WERI-Rb-1 (cell line): ENCODE measurements around the gene CDC6.

Experiments used
- DNase-seq: peaks from one replicate; pipeline ENCODE4 v3.0.0-alpha.2; 2020
- H3K27ac ChIP-seq: fragments of 250-450 bp; sonication (Bioruptor Pico); 2 replicates; pipeline ENCODE4 v1.5.1; 2020; ENCODE audit warnings: mild to moderate bottlenecking, moderate library complexity
- H3K27me3 ChIP-seq: fragments of 250-450 bp; sonication (Bioruptor Pico); 2 replicates; pipeline ENCODE4 v1.5.1; 2021; ENCODE audit warnings: mild to moderate bottlenecking, low read depth, moderate library complexity; ENCODE audit not compliant: insufficient read depth, severe bottlenecking
- H3K36me3 ChIP-seq: fragments of 250-450 bp; sonication (Bioruptor Pico); 2 replicates; pipeline ENCODE4 v1.5.1; 2020; ENCODE audit warnings: mild to moderate bottlenecking, moderate library complexity
- H3K4me3 ChIP-seq: 2 replicates; pipeline ENCODE4 v1.5.1; 2011; ENCODE audit warnings: low read depth, mild to moderate bottlenecking, control low read depth, low read length
- H3K9me3 ChIP-seq: fragments of 250-450 bp; sonication (Bioruptor Pico); 2 replicates; pipeline ENCODE4 v1.5.1; 2021; ENCODE audit warnings: mild to moderate bottlenecking, moderate library complexity; ENCODE audit not compliant: severe bottlenecking
- CTCF ChIP-seq: IDR thresholded peaks from 2 replicates; pipeline ENCODE4 v1.5.1; 2011; ENCODE audit warnings: low read depth, mild to moderate bottlenecking, control low read depth, inconsistent platforms, low read length

CDC6 gene

DNA sequence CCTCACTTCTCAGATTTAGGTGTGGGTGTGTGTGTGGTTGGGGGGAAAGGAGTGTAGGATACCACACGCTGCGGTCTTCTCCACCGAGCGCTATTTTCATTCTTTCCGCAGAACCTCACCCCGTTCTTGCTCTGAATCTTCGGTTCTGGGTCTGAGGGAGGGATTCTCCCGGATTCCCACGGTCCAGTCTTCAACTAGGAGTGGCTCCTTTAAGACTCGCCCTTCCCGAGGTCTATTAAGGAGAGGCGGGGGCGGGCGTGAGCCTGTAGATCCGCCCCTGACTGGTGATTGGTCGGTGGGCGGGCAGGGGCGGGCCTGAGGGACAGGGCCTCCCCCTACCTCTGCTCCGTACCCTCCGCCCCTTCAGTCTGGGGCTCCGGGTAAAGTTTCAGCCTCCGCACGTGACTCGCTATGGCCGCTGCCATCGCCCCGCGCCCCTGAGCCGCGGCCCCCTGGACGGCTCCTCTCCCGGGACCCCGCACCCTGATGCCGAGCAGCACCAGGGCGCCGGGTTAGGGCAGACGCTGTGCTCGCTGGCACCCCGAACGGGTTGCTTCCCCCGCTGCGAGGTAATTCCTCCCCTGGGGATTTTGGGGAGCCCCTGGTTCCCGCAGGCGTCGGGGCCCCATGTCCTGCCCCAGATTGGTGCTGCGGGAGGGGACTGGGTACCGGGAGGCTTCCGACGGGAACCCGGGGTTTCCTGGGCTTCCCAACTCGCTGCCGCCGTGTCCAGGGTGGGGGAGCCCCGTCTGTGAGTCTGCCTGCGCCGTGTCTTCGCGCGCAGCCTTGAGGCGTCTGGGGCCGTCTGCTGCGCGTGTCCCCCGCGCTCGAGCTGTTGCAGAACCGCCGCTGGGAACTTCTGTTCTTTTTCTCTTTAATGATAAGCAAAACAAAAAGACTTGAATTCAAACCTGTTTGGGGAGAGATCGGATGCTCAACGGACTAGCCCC lies 30.5 kb downstream of the CDC6 start:
- TF ChIP-seq CTCF = no peak
- DNase-seq = peak; percentile 99
- no peaks in the 10 kb centered on the region for H3K36me3 ChIP-seq
- peak overlapping the region; percentile 85 for H3K4me3 ChIP-seq
- H3K27me3 ChIP-seq = no peaks in the 10 kb centered on the region
- H3K27ac ChIP-seq = peak overlapping the region; percentile 85
- no peaks in the 10 kb centered on the region for H3K9me3 ChIP-seq

- no peak for DNase-seq
These were observed 31.2 kb downstream of the CDC6 start for GRCh38 chr17:40318830-40319391.

GRCh38 chr17:40319651-40320540 lies 32.2 kb downstream of the CDC6 start:
- no peak for TF ChIP-seq CTCF
- no peaks in the 10 kb centered on the region for H3K27me3 ChIP-seq
- no peaks in the 10 kb centered on the region for H3K9me3 ChIP-seq
- peak overlapping the region; percentile 85 for H3K4me3 ChIP-seq
- DNase-seq = peak; percentile 71
- no peak overlapping the region for H3K27ac ChIP-seq
- H3K36me3 ChIP-seq = no peaks in the 10 kb centered on the region; the same call in 1 of the 2 replicates

More at GRCh38 chr17:40318830-40319391, 31.2 kb downstream of the CDC6 start:
- H3K27ac ChIP-seq = peak overlapping the region; percentile 85
- H3K27me3 ChIP-seq = no peaks in the 10 kb centered on the region
- H3K36me3 ChIP-seq = no peaks in the 10 kb centered on the region
- TF ChIP-seq CTCF = peak; percentile 31; the same call in 1 of the 2 replicates
- peak overlapping the region; percentile 85 for H3K4me3 ChIP-seq
- H3K9me3 ChIP-seq = no peaks in the 10 kb centered on the region

GRCh38 chr17:40320756-40321523 lies 33.3 kb downstream of the CDC6 start:
- no peaks in the 10 kb centered on the region for H3K27me3 ChIP-seq
- no peak for TF ChIP-seq CTCF
- no peak overlapping the region for H3K4me3 ChIP-seq
- no peaks in the 10 kb centered on the region; the same call in 1 of the 2 replicates for H3K36me3 ChIP-seq
- no peaks in the 10 kb centered on the region for H3K9me3 ChIP-seq
- no peak for DNase-seq
- H3K27ac ChIP-seq = no peak overlapping the region

GRCh38 chr17:40321524-40321929 lies 33.8 kb downstream of the CDC6 start:
- no peaks in the 10 kb centered on the region; the same call in 1 of the 2 replicates for H3K36me3 ChIP-seq
- H3K27ac ChIP-seq = no peak overlapping the region
- no peak overlapping the region for H3K4me3 ChIP-seq
- no peaks in the 10 kb centered on the region for H3K27me3 ChIP-seq
- TF ChIP-seq CTCF = no peak
- no peaks in the 10 kb centered on the region for H3K9me3 ChIP-seq
- no peak for DNase-seq
